Liver (tissue), 9 donors: ENCODE data around the gene PRRG1. TPM values are rescaled to one million over a fixed set of nuclear protein-coding genes. Genes with fewer than 3 reads are reported as not detected.

ENCODE experiments used
- DNase-seq: peaks from one replicate; pipeline ENCODE4 v3.0.0-alpha.2; 2017; ENCODE audit warnings: low spot score
- H3K27ac ChIP-seq, 2 donors: one replicate each; pipeline ENCODE4 v1.7.0; 2013; ENCODE audit warnings: inconsistent platforms in 2 of 2, low read length in 2 of 2, control low read depth in 1 of 2, low read depth in 1 of 2, mild to moderate bottlenecking in 1 of 2
- H3K27me3 ChIP-seq, 4 donors: one replicate each; pipeline versions ENCODE4 v1.6.1 to v1.7.0; 2013; ENCODE audit warnings: low read length in 3 of 4, inconsistent platforms in 1 of 4, mild to moderate bottlenecking in 1 of 4, moderate library complexity in 1 of 4; ENCODE audit not compliant: control insufficient read depth in 4 of 4, insufficient read depth in 4 of 4
- H3K36me3 ChIP-seq, 4 donors: one replicate each; pipeline versions ENCODE4 v1.6.1 to v1.7.0; 2013; ENCODE audit warnings: low read length in 3 of 4, mild to moderate bottlenecking in 3 of 4, low read depth in 1 of 4, moderate library complexity in 1 of 4; ENCODE audit not compliant: control insufficient read depth in 4 of 4, insufficient read depth in 3 of 4
- H3K4me1 ChIP-seq, 4 donors: one replicate each; pipeline versions ENCODE4 v1.6.1 to v1.7.0; 2013; ENCODE audit warnings: low read length in 3 of 4, mild to moderate bottlenecking in 3 of 4, moderate library complexity in 1 of 4; ENCODE audit not compliant: control insufficient read depth in 4 of 4, insufficient read depth in 4 of 4
- H3K4me3 ChIP-seq, 3 donors: one replicate each; pipeline versions ENCODE4 v1.6.1 to v1.7.0; 2013; ENCODE audit warnings: low read length in 3 of 3, control low read depth in 1 of 3, low read depth in 1 of 3, mild to moderate bottlenecking in 1 of 3
- H3K9ac ChIP-seq, 2 donors: one replicate each; pipeline ENCODE4 v1.7.0; 2013; ENCODE audit warnings: low read length in 2 of 2, mild to moderate bottlenecking in 2 of 2, moderate library complexity in 2 of 2, control low read depth in 1 of 2, low read depth in 1 of 2
- H3K9me3 ChIP-seq, 4 donors: one replicate each; pipeline versions ENCODE4 v1.6.1 to v1.7.0; 2013; ENCODE audit warnings: low read length in 3 of 4; ENCODE audit not compliant: control insufficient read depth in 4 of 4
- EGR1 ChIP-seq, 2 donors: IDR thresholded peaks; 2 replicates each; pipeline ENCODE4 v1.6.1; 2016 to 2018; ENCODE audit warnings: antibody characterized with exemption in 2 of 2, low read depth in 2 of 2
- FOXA2 ChIP-seq: IDR thresholded peaks from 2 replicates; pipeline ENCODE4 v1.6.1; 2016; ENCODE audit warnings: antibody characterized with exemption
- GABPA ChIP-seq, 2 donors: IDR thresholded peaks in 1 of 2; conservative IDR thresholded peaks in 1 of 2; 2 replicates each; pipeline ENCODE4 v1.6.1; 2016; ENCODE audit warnings: antibody characterized with exemption in 2 of 2, mild to moderate bottlenecking in 1 of 2, moderate library complexity in 1 of 2
- HNF4A ChIP-seq, 2 donors: conservative IDR thresholded peaks; 2 replicates each; pipeline ENCODE4 v1.6.1; 2016; ENCODE audit warnings: antibody characterized with exemption in 2 of 2, mild to moderate bottlenecking in 2 of 2
- HNF4G ChIP-seq: IDR thresholded peaks from 2 replicates; pipeline ENCODE4 v1.6.1; 2016; ENCODE audit warnings: antibody characterized with exemption
- JUND ChIP-seq, 2 donors: IDR thresholded peaks; 2 replicates each; pipeline ENCODE4 v1.6.1; 2016; ENCODE audit warnings: antibody characterized with exemption in 2 of 2
- NR2F2 ChIP-seq: IDR thresholded peaks from 2 replicates; pipeline ENCODE4 v1.6.1; 2016; ENCODE audit warnings: antibody characterized with exemption
- RAD21 ChIP-seq, 2 donors: IDR thresholded peaks; 2 replicates each; pipeline ENCODE4 v1.6.1; 2016; ENCODE audit warnings: antibody characterized with exemption in 2 of 2, mild to moderate bottlenecking in 2 of 2
- RXRA ChIP-seq, 2 donors: IDR thresholded peaks; 2 replicates each; pipeline ENCODE4 v1.6.1; 2017 to 2018; ENCODE audit warnings: antibody characterized with exemption in 2 of 2, mild to moderate bottlenecking in 1 of 2
- SP1 ChIP-seq: IDR thresholded peaks from 2 replicates; pipeline ENCODE4 v1.6.1; 2018; ENCODE audit warnings: antibody characterized with exemption, mild to moderate bottlenecking
- TAF1 ChIP-seq: conservative IDR thresholded peaks from 2 replicates; pipeline ENCODE4 v1.6.1; 2016; ENCODE audit warnings: antibody characterized with exemption, mild to moderate bottlenecking
- YY1 ChIP-seq: IDR thresholded peaks from 2 replicates; pipeline ENCODE4 v1.6.1; 2016; ENCODE audit warnings: antibody characterized with exemption, mild to moderate bottlenecking
- WGBS: extraction: QIAGEN DNeasy Blood & Tissue Kit; methylation state at CpG from one replicate; pipeline ENCODE4 v1.1.7; 2013; 5-methylcytosine and 5-hydroxymethylcytosine counted together
- polyA plus RNA-seq, 2 donors: library from polyadenylated mRNA; stranded (reverse) in 1 of 2; unstranded in 1 of 2; fragments of 200-250 nt in 1 of 2; fragments of >200 nt in 1 of 2; fragmentation: Nextera tagmentation in 1 of 2; extraction: Ambion mirVana in 1 of 2; gene quantifications; one replicate each; pipeline versions ENCODE4 v1.2.1 to v1.2.3, GENCODE V29; 2013 to 2015
- total RNA-seq, 2 donors: library from RNA; depleted of rRNA; stranded (reverse); fragments of >200 nt; gene quantifications; one replicate each; pipeline ENCODE4 v1.2.3, GENCODE V29; 2014
- TF ChIP-seq, protein P1 (sequence below): fragments of 150-350 bp; IDR thresholded peaks from 2 replicates; pipeline ENCODE4 v1.5.1; 2017; ENCODE audit warnings: improper control_type of control experiment, low read depth, low read length; ENCODE audit not compliant: missing input control
- TF ChIP-seq, protein P2 (sequence below): IDR thresholded peaks from 2 replicates; pipeline ENCODE4 v1.6.1; 2016; ENCODE audit warnings: antibody characterized with exemption
- TF ChIP-seq, protein P3 (sequence below): IDR thresholded peaks from 2 replicates; pipeline ENCODE4 v1.6.1; 2016; ENCODE audit warnings: antibody characterized with exemption
- TF ChIP-seq, protein P4 (sequence below): IDR thresholded peaks from 2 replicates; pipeline ENCODE4 v1.6.1; 2016; ENCODE audit warnings: antibody characterized with exemption, mild to moderate bottlenecking
- TF ChIP-seq, protein P5 (sequence below): IDR thresholded peaks from 2 replicates; pipeline ENCODE4 v1.6.1; 2016; ENCODE audit warnings: antibody characterized with exemption
- donor health status: healthy.
- donor health status: healthy.
- donor health status: healthy.
- donor health status: healthy.
- donor health status: healthy.

The PRRG1 gene
- total and polyA plus RNA-seq, 4 donors: 1.2 to 6.6 (median 1.8) TPM

DNA sequence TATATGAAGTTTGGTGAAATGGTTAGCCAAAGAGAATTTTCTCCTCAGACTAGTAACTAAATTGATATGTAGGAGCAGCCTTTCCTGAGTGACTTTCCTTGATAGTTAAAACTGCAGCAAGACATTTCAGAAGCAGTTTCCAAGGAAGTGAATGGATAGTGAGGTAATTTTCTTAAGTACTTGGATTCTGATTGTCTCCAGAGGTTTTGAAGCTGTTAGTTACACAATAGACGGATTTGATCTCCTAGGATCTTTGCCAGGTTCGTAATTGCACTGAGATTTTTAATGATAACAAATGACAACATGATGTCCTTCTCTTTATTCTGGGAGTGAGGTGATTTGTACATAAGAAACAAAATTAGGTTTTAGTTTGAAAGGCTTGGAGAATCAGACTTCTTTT is 29.2 kb downstream of the PRRG1 start:
- no peaks in the 10 kb centered on the region for H3K36me3 ChIP-seq
- TF ChIP-seq FOXA2 (no peak), JUND (IDR thresholded peaks at IDR 0.05) (no peak), RXRA (IDR thresholded peaks at IDR 0.05) (no peak), RAD21 (IDR thresholded peaks at IDR 0.05) (no peak), SP1 (no peak), EGR1 (IDR thresholded peaks at IDR 0.05; ENCODE audit: low read depth in 2 of 2) (no peak), NR2F2 (no peak), HNF4A (conservative IDR thresholded peaks at IDR 0.05) (no peak), GABPA (IDR thresholded peaks at IDR 0.05 in 1 of 2, conservative IDR thresholded peaks at IDR 0.05 in 1 of 2) (no peak), HNF4G (no peak), TAF1 (no peak), YY1 (no peak)
- TF ChIP-seq, protein P1, sequence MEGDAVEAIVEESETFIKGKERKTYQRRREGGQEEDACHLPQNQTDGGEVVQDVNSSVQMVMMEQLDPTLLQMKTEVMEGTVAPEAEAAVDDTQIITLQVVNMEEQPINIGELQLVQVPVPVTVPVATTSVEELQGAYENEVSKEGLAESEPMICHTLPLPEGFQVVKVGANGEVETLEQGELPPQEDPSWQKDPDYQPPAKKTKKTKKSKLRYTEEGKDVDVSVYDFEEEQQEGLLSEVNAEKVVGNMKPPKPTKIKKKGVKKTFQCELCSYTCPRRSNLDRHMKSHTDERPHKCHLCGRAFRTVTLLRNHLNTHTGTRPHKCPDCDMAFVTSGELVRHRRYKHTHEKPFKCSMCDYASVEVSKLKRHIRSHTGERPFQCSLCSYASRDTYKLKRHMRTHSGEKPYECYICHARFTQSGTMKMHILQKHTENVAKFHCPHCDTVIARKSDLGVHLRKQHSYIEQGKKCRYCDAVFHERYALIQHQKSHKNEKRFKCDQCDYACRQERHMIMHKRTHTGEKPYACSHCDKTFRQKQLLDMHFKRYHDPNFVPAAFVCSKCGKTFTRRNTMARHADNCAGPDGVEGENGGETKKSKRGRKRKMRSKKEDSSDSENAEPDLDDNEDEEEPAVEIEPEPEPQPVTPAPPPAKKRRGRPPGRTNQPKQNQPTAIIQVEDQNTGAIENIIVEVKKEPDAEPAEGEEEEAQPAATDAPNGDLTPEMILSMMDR: no peak
- TF ChIP-seq, protein P2, sequence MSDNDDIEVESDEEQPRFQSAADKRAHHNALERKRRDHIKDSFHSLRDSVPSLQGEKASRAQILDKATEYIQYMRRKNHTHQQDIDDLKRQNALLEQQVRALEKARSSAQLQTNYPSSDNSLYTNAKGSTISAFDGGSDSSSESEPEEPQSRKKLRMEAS: no peak
- TF ChIP-seq, protein P3, sequence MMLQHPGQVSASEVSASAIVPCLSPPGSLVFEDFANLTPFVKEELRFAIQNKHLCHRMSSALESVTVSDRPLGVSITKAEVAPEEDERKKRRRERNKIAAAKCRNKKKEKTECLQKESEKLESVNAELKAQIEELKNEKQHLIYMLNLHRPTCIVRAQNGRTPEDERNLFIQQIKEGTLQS: no peak
- TF ChIP-seq, protein P4, sequence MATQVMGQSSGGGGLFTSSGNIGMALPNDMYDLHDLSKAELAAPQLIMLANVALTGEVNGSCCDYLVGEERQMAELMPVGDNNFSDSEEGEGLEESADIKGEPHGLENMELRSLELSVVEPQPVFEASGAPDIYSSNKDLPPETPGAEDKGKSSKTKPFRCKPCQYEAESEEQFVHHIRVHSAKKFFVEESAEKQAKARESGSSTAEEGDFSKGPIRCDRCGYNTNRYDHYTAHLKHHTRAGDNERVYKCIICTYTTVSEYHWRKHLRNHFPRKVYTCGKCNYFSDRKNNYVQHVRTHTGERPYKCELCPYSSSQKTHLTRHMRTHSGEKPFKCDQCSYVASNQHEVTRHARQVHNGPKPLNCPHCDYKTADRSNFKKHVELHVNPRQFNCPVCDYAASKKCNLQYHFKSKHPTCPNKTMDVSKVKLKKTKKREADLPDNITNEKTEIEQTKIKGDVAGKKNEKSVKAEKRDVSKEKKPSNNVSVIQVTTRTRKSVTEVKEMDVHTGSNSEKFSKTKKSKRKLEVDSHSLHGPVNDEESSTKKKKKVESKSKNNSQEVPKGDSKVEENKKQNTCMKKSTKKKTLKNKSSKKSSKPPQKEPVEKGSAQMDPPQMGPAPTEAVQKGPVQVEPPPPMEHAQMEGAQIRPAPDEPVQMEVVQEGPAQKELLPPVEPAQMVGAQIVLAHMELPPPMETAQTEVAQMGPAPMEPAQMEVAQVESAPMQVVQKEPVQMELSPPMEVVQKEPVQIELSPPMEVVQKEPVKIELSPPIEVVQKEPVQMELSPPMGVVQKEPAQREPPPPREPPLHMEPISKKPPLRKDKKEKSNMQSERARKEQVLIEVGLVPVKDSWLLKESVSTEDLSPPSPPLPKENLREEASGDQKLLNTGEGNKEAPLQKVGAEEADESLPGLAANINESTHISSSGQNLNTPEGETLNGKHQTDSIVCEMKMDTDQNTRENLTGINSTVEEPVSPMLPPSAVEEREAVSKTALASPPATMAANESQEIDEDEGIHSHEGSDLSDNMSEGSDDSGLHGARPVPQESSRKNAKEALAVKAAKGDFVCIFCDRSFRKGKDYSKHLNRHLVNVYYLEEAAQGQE: no peak
- TF ChIP-seq, protein P5, sequence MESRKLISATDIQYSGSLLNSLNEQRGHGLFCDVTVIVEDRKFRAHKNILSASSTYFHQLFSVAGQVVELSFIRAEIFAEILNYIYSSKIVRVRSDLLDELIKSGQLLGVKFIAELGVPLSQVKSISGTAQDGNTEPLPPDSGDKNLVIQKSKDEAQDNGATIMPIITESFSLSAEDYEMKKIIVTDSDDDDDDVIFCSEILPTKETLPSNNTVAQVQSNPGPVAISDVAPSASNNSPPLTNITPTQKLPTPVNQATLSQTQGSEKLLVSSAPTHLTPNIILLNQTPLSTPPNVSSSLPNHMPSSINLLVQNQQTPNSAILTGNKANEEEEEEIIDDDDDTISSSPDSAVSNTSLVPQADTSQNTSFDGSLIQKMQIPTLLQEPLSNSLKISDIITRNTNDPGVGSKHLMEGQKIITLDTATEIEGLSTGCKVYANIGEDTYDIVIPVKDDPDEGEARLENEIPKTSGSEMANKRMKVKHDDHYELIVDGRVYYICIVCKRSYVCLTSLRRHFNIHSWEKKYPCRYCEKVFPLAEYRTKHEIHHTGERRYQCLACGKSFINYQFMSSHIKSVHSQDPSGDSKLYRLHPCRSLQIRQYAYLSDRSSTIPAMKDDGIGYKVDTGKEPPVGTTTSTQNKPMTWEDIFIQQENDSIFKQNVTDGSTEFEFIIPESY: no peak
- no peak overlapping the region for H3K4me3 ChIP-seq
- H3K27me3 ChIP-seq: no peaks in the 10 kb centered on the region
- H3K9me3 ChIP-seq: no peaks in the 10 kb centered on the region
- H3K9ac ChIP-seq: no peak overlapping the region
- H3K4me1 ChIP-seq: peaks cover 0 to 3% (median under 1%) of the 10 kb centered on the region in 4 donors
- WGBS: 25% methylated on average over 2 of the region's 2 CpGs
- no peak for DNase-seq
- no peak overlapping the region for H3K27ac ChIP-seq
